B cell (primary cell): ENCODE results near the gene TTC14. TPM values are rescaled to one million over a fixed set of nuclear protein-coding genes. Genes with fewer than 3 reads are reported as not detected.

Experiments
- ATAC-seq: fragments of 200-7000 bp; cut with Tn5 transposase; one replicate; pipeline ENCODE4 v1.10.0; 2021; ENCODE audit warnings: low read depth, mild to moderate bottlenecking, moderate number of reproducible peaks, moderate library complexity
- CTCF ChIA-PET: fragments of 350-600 bp; sonication (Branson Sonifier 250); formaldehyde crosslinking; loops from one replicate; lab custom pipeline; 2021; ENCODE audit warnings: antibody characterized with exemption, inconsistent platforms; lab: Charles Lee
- POLR2A ChIA-PET: fragments of 350-600 bp; sonication (Branson Sonifier 250); formaldehyde crosslinking; loops from one replicate; lab custom pipeline; 2021; ENCODE audit warnings: antibody characterized with exemption; lab: Charles Lee
- DNase-seq: peaks from one replicate; pipeline ENCODE4 v3.0.0; 2013
- H2AFZ ChIP-seq: 2 replicates; pipeline ENCODE4 v1.6.1; 2012; ENCODE audit warnings: mild to moderate bottlenecking, low read depth, low read length; ENCODE audit not compliant: insufficient read depth, poor library complexity, severe bottlenecking
- H3K27ac ChIP-seq, 2 donors: 1 replicate in 1 of 2; 2 replicates in 1 of 2; pipeline ENCODE4 v1.5.1; 2012 to 2013; ENCODE audit warnings: low read length in 2 of 2, mild to moderate bottlenecking in 2 of 2, moderate library complexity in 1 of 2
- H3K27me3 ChIP-seq, 4 experiments: fragments of 200-600 bp in 1 of 4; sonication (generic) in 1 of 4; replicated peaks in 1 of 4; 1 replicate in 2 of 4; 2 replicates in 2 of 4; pipeline versions ENCODE4 v1.6.1 to v1.7.0; 2013 to 2016; ENCODE audit warnings: low read length in 3 of 4, mild to moderate bottlenecking in 2 of 4, mixed read lengths in 1 of 4, moderate library complexity in 1 of 4; ENCODE audit not compliant: insufficient read depth in 4 of 4, control insufficient read depth in 3 of 4; ENCODE audit errors: control extremely low read depth in 1 of 4
- H3K36me3 ChIP-seq, 2 experiments: replicated peaks in 1 of 2; 1 replicate in 1 of 2; 2 replicates in 1 of 2; pipeline versions ENCODE4 v1.6.1 to v1.7.1; 2013; ENCODE audit warnings: low read length in 1 of 2; ENCODE audit not compliant: insufficient read depth in 2 of 2, control insufficient read depth in 1 of 2; ENCODE audit errors: control extremely low read depth in 1 of 2, extremely low read depth in 1 of 2
- H3K4me1 ChIP-seq, 2 donors: fragments of 200-600 bp in 1 of 2; sonication (generic) in 1 of 2; 1 replicate in 1 of 2; 2 replicates in 1 of 2; pipeline versions ENCODE4 v1.5.1 to v1.6.1; 2013 to 2017; ENCODE audit warnings: low read length in 2 of 2; ENCODE audit not compliant: control insufficient read depth in 2 of 2, insufficient read depth in 2 of 2
- H3K4me2 ChIP-seq: replicated peaks from 2 replicates; pipeline ENCODE3; 2012; ENCODE audit warnings: mild to moderate bottlenecking, low read depth, low read length; ENCODE audit not compliant: poor library complexity, severe bottlenecking
- H3K4me3 ChIP-seq, 5 experiments: fragments of 200-600 bp in 1 of 5; sonication (generic) in 1 of 5; 1 replicate in 3 of 5; 2 replicates in 2 of 5; pipeline versions ENCODE4 v1.5.1 to v1.7.0; 2011 to 2016; ENCODE audit warnings: low read length in 4 of 5, mild to moderate bottlenecking in 4 of 5, low read depth in 2 of 5, control low read depth in 1 of 5, moderate library complexity in 1 of 5; ENCODE audit not compliant: insufficient read depth in 1 of 5; ENCODE audit errors: control extremely low read depth in 1 of 5, extremely low read depth in 1 of 5
- H3K79me2 ChIP-seq: fragments of 200-600 bp; sonication (generic); one replicate; pipeline ENCODE4 v1.6.0; 2016; ENCODE audit warnings: low read length; ENCODE audit not compliant: control insufficient read depth, insufficient read depth
- H3K9ac ChIP-seq: fragments of 200-600 bp; sonication (generic); 2 replicates; pipeline ENCODE4 v1.6.1; 2017; ENCODE audit warnings: mild to moderate bottlenecking, low read length, moderate library complexity
- H3K9me3 ChIP-seq, 3 donors: one replicate each; pipeline versions ENCODE4 v1.6.1 to v1.7.1; 2013; ENCODE audit warnings: low read length in 2 of 3; ENCODE audit not compliant: control insufficient read depth in 2 of 3, insufficient read depth in 1 of 3; ENCODE audit errors: control extremely low read depth in 1 of 3
- H4K20me1 ChIP-seq: 2 replicates; pipeline ENCODE4 v1.6.0; 2012; ENCODE audit warnings: mild to moderate bottlenecking, low read length; ENCODE audit not compliant: insufficient read depth, control insufficient read depth, poor library complexity, severe bottlenecking
- H3K27ac Mint-ChIP-seq: one replicate; pipeline ENCODE4 v1.8.0; 2021; ENCODE audit warnings: mixed read lengths
- H3K27me3 Mint-ChIP-seq: one replicate; pipeline ENCODE4 v1.8.0; 2021; ENCODE audit warnings: mixed read lengths
- H3K4me1 Mint-ChIP-seq: one replicate; pipeline ENCODE4 v1.8.0; 2021; ENCODE audit warnings: mixed read lengths
- H3K4me3 Mint-ChIP-seq: one replicate; pipeline ENCODE4 v1.8.0; 2021; ENCODE audit warnings: mixed read lengths
- H3K9me3 Mint-ChIP-seq: one replicate; pipeline ENCODE4 v1.8.0; 2022; ENCODE audit warnings: mixed read lengths; ENCODE audit not compliant: insufficient read depth
- EZH2 ChIP-seq: IDR thresholded peaks from 2 replicates; pipeline ENCODE4 v1.6.1; 2012; ENCODE audit warnings: borderline replicate concordance, low read depth, mild to moderate bottlenecking, moderate library complexity, low read length; ENCODE audit not compliant: insufficient read depth, poor library complexity, severe bottlenecking
- WGBS: methylation state at CpG from one replicate; pipeline ENCODE4 v1.1.5; 2013; ENCODE audit warnings: missing lambda C conversion rate; ENCODE audit not compliant: insufficient coverage; 5-methylcytosine and 5-hydroxymethylcytosine counted together
- intact Hi-C: fragments of 100-400 bp; cut with micrococcal nuclease; formaldehyde crosslinking; loops from one replicate; pipeline ENCODE4 v1.10.0; 2022
- polyA plus RNA-seq: library from polyadenylated mRNA; depleted of rRNA; stranded (reverse); fragments of >200 nt; gene quantifications from 2 replicates; pipeline ENCODE4 v1.2.3, GENCODE V29; 2012
- total RNA-seq, 2 donors: library from RNA; stranded (reverse); fragments of 120-200 nt in 1 of 2; gene quantifications; 1 replicate in 1 of 2; 2 replicates in 1 of 2; pipeline versions ENCODE4 v1.2.3 to v1.2.4, GENCODE V29; 2013 to 2022
- TF ChIP-seq, protein P1 (sequence below): fragments of 200-600 bp; IDR thresholded peaks from one replicate; pipeline ENCODE4 v1.8.0; 2022; ENCODE audit warnings: antibody characterized with exemption, mild to moderate bottlenecking

The TTC14 gene
- total and polyA plus RNA-seq, 2 donors (not counting 1 experiment from before 2014, with no cell fraction given): 43.3 to 136 TPM

DNA sequence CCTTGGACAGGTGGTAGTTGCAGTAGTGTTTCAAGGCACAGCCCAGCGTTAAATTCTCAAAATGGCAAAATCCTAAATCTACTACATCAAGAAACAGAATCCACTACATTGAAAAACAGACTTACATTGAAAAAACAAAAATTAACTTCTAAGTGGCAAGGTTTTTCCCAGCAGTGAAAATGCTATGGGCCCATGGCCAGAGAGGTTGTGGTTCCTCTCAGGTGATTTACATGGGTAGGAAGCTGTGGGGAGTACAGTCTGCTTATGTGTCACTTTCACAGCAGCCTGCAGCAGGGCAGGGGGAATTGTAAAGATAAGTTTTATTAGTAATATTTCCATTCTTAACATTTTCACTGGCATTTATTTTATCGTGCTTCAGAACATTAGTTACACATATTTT, 24.9 kb downstream of the TTC14 start:
- intact Hi-C loops: no loop called here
- Mint-ChIP-seq H3K4me3 (no peak overlapping the region), H3K4me1 (peaks cover 4% of the 10 kb centered on the region), H3K27me3 (no peaks in the 10 kb centered on the region), H3K9me3 (peaks cover 3% of the 10 kb centered on the region), H3K27ac (no peak overlapping the region)
- H3K4me1 ChIP-seq: no peaks in the 10 kb centered on the region
- DNase-seq (no peak), ATAC-seq (no peak)
- POLR2A ChIA-PET: no interaction called here
- H4K20me1 ChIP-seq: no peaks in the 10 kb centered on the region
- H3K9ac ChIP-seq: no peak overlapping the region
- CTCF ChIA-PET: no interaction called here
- H3K9me3 ChIP-seq: peaks cover 0 to 4% (median 0%) of the 10 kb centered on the region in 3 donors
- no CpG with 5 or more reads among the region's 2 CpGs for WGBS
- H3K36me3 ChIP-seq: no peaks in the 10 kb centered on the region
- H3K79me2 ChIP-seq: no peaks in the 10 kb centered on the region
- H3K27me3 ChIP-seq: peaks cover 0 to 2% (median 0%) of the 10 kb centered on the region in 4 experiments
- no peak overlapping the region for H3K27ac ChIP-seq
- H2AFZ ChIP-seq: no peak overlapping the region
- H3K4me3 ChIP-seq: no peak overlapping the region
- H3K4me2 ChIP-seq: no peak overlapping the region
- TF ChIP-seq, protein P1, sequence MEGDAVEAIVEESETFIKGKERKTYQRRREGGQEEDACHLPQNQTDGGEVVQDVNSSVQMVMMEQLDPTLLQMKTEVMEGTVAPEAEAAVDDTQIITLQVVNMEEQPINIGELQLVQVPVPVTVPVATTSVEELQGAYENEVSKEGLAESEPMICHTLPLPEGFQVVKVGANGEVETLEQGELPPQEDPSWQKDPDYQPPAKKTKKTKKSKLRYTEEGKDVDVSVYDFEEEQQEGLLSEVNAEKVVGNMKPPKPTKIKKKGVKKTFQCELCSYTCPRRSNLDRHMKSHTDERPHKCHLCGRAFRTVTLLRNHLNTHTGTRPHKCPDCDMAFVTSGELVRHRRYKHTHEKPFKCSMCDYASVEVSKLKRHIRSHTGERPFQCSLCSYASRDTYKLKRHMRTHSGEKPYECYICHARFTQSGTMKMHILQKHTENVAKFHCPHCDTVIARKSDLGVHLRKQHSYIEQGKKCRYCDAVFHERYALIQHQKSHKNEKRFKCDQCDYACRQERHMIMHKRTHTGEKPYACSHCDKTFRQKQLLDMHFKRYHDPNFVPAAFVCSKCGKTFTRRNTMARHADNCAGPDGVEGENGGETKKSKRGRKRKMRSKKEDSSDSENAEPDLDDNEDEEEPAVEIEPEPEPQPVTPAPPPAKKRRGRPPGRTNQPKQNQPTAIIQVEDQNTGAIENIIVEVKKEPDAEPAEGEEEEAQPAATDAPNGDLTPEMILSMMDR: no peak
- TF ChIP-seq EZH2: no peak

DNA sequence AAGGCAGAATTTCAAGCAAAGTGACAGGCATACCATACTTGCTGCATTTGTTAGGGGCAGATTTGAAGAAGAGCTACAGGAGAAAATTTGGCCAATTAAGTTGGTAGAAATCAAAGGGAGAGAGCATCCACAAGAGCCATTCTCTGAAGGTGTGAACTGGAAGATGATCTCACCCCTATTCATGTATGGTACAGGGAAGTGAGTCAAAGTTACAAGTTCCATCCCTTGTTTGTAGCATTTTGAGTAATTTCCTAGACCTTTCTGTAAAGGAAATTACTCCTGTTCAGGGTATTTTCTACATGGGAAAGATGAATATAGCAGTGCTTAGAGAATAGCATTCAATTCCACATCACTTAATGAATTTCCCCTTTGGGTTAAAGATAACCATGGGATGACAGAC, 28.4 kb downstream of the TTC14 start:
- TF ChIP-seq EZH2: no peak
- TF ChIP-seq, protein P1: no peak
- ChIA-PET CTCF (no interaction called here), POLR2A (no interaction called here)
- Histone ChIP-seq H3K4me1 (no peaks in the 10 kb centered on the region), H3K36me3 (no peaks in the 10 kb centered on the region), H3K4me3 (no peak overlapping the region), H3K79me2 (no peaks in the 10 kb centered on the region), H3K9me3 (peaks cover 0 to 4% (median 0%) of the 10 kb centered on the region in 3 donors), H3K4me2 (no peak overlapping the region), H4K20me1 (no peaks in the 10 kb centered on the region), H3K27ac (no peak overlapping the region), H3K9ac (no peak overlapping the region), H2AFZ (no peak overlapping the region), H3K27me3 (peaks cover 0 to 9% (median 3%) of the 10 kb centered on the region in 4 experiments)
- no peaks in the 10 kb centered on the region for H3K9me3 Mint-ChIP-seq
- H3K27me3 Mint-ChIP-seq: peaks cover 28% of the 10 kb centered on the region
- DNase-seq: no peak
- no peak for ATAC-seq
- no peak overlapping the region for H3K27ac Mint-ChIP-seq
- H3K4me1 Mint-ChIP-seq: no peaks in the 10 kb centered on the region
- H3K4me3 Mint-ChIP-seq: no peak overlapping the region
- intact Hi-C loops: no loop called here
